ENCODE measurements around the gene RGL3. TPM values are rescaled to one million over a fixed set of nuclear protein-coding genes. Genes with fewer than 3 reads are reported as not detected.
A peak's percentile ranks its signal among the peaks of the same experiment; 100 is the strongest.

RGL3 gene
- total RNA-seq, 4 donors from 2014 or later, result 0.25 to 3.7 (median 1.3) TPM

DNA sequence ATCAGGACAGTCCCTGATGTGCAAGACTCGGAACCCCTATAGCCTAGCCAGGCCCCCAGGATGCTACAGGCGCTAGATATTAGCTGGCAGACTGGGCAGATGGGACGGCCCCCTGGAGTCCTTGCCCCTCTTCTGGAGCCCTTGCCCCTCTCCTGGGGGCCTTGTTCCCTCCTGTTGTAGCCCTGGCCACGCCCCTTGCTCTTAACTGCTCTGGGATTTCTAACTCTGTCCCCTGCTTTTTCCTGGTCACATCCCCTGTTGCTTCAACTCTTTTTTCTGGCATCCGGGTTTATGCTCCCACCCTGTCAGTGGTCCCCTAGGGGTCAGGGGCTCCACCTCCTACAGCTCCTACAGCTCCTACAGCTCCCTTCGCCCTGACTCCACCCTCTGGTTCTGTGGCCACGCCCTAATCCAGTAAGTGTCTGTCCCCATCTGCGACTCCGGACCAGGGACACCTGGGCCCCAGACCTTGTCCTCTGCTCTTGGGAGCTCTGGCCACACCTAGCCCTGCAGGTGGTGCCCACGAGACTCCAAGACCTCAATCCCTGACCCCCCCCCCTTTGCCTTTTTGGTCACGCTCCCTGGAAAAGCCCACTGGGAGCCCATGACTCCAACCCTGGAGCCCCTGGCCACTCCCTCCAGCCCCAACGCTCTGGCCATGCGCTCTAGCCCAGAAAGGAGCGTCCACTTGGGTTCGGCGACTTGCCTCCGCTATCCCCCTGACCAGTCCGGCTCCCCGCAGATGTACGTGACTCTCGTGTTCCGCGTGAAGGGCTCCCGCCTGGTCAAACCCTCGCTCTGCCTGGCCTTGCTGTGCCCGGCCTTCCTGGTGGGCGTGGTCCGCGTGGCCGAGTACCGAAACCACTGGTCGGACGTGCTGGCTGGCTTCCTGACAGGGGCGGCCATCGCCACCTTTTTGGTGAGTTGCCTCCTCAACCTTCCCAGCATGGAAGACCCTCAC is 57.1 kb downstream of the RGL3 start:
- Histone ChIP-seq H3K36me3 (peaks cover 0 to 90% of the 10 kb centered on the region in 2 donors), H3K27ac (no peak overlapping the region)

DNA sequence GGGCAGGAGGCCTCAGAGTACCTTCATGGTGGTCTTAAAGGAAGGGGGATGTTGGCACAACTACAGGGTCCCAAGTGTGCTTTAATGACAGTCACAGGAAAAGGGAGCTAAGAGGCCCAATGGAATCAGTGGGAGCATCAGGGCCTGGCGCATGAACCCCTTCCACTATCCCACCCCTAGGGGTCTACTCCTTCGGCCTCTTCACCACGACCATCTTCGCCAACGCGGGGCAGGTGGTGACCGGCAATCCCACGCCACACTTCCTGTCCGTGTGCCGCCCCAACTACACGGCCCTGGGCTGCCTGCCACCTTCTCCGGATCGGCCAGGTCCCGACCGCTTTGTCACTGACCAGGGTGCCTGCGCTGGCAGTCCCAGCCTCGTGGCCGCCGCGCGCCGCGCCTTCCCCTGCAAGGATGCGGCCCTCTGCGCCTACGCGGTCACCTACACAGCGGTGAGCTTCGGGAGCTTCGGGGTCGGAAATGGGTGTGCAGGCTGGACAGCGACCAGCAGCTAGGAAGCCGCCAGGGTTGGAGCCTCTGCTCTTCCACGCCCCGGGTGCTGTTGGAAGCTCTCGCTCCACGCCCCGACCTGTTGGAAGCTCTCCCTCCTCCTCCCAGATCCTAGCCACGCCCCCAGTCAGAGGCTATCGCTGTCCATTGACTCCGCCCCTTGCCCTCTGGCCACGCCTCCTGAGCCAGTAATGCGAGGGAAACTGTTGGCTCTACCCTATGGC is 57.9 kb downstream of the RGL3 start:
- H3K27me3 ChIP-seq, result no peaks in the 10 kb centered on the region
- no peaks in the 10 kb centered on the region for H3K9me3 ChIP-seq
- peaks cover 0 to 19% (median 5%) of the 10 kb centered on the region in 3 donors for H3K4me1 ChIP-seq
- no peak overlapping the region for H3K4me3 ChIP-seq
- WGBS, 2 donors (ENCODE audit: low coverage in 1 of 2), result no CpG with 5 or more reads among the region's 43 CpGs
- no peak for ATAC-seq
- H3K27ac ChIP-seq, result peak overlapping the region in 1 of 4 donors; percentile 12
- H3K36me3 ChIP-seq, result peaks cover 0 to 89% of the 10 kb centered on the region in 2 donors
- TF ChIP-seq POLR2AphosphoS5 (IDR thresholded peaks at IDR 0.05), result no peak
- no peak for TF ChIP-seq EP300 (IDR thresholded peaks at IDR 0.05)
- TF ChIP-seq, protein P1, sequence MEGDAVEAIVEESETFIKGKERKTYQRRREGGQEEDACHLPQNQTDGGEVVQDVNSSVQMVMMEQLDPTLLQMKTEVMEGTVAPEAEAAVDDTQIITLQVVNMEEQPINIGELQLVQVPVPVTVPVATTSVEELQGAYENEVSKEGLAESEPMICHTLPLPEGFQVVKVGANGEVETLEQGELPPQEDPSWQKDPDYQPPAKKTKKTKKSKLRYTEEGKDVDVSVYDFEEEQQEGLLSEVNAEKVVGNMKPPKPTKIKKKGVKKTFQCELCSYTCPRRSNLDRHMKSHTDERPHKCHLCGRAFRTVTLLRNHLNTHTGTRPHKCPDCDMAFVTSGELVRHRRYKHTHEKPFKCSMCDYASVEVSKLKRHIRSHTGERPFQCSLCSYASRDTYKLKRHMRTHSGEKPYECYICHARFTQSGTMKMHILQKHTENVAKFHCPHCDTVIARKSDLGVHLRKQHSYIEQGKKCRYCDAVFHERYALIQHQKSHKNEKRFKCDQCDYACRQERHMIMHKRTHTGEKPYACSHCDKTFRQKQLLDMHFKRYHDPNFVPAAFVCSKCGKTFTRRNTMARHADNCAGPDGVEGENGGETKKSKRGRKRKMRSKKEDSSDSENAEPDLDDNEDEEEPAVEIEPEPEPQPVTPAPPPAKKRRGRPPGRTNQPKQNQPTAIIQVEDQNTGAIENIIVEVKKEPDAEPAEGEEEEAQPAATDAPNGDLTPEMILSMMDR (IDR thresholded peaks at IDR 0.05), result no peak
- TF ChIP-seq POLR2A (IDR thresholded peaks at IDR 0.05), result no peak

More for the DNA sequence above, 57.1 kb downstream of the RGL3 start:
- no peak overlapping the region for H3K4me3 ChIP-seq
- no peaks in the 10 kb centered on the region for H3K9me3 ChIP-seq
- 79 to 92% methylated on average over 11 to 15 of the region's 35 CpGs for WGBS, 2 donors (ENCODE audit: low coverage in 1 of 2)
- H3K4me1 ChIP-seq, result peaks cover 0 to 10% (median 0%) of the 10 kb centered on the region in 3 donors
- TF ChIP-seq EP300 (IDR thresholded peaks at IDR 0.05), result no peak
- TF ChIP-seq, protein P1 (IDR thresholded peaks at IDR 0.05), result no peak
- TF ChIP-seq POLR2A (IDR thresholded peaks at IDR 0.05), result no peak
- TF ChIP-seq POLR2AphosphoS5 (IDR thresholded peaks at IDR 0.05), result no peak
- no peak for ATAC-seq
- no peaks in the 10 kb centered on the region for H3K27me3 ChIP-seq

DNA sequence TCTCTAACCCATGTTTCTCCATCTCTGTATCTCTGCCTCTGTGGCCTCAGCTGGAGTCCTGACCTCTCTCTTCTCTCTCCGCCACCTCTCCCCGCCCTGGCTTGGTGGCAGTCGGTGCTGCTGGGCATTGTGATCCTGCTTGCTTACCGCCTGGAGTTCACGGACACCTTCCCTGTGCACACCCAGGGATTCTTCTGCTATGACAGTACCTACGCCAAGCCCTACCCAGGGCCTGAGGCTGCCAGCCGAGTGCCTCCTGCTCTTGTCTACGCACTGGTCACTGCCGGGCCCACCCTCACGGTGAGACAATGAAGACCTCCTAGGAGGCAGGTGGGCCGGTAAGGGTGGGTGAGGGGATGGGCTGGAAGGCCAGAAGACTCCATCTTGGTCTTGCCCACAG is 59.7 kb downstream of the RGL3 start:
- peaks cover 0 to 72% of the 10 kb centered on the region in 2 donors for H3K36me3 ChIP-seq
- TF ChIP-seq EP300 (IDR thresholded peaks at IDR 0.05), result no peak
- no peaks in the 10 kb centered on the region for H3K27me3 ChIP-seq
- 70 to 100% methylated on average over 1 to 4 of the region's 11 CpGs for WGBS, 2 donors (ENCODE audit: low coverage in 1 of 2)
- no peak overlapping the region for H3K4me3 ChIP-seq
- H3K4me1 ChIP-seq, result peaks cover 0 to 31% (median 10%) of the 10 kb centered on the region in 3 donors
- H3K27ac ChIP-seq, result no peak overlapping the region
- no peak for ATAC-seq
- H3K9me3 ChIP-seq, result no peaks in the 10 kb centered on the region

DNA sequence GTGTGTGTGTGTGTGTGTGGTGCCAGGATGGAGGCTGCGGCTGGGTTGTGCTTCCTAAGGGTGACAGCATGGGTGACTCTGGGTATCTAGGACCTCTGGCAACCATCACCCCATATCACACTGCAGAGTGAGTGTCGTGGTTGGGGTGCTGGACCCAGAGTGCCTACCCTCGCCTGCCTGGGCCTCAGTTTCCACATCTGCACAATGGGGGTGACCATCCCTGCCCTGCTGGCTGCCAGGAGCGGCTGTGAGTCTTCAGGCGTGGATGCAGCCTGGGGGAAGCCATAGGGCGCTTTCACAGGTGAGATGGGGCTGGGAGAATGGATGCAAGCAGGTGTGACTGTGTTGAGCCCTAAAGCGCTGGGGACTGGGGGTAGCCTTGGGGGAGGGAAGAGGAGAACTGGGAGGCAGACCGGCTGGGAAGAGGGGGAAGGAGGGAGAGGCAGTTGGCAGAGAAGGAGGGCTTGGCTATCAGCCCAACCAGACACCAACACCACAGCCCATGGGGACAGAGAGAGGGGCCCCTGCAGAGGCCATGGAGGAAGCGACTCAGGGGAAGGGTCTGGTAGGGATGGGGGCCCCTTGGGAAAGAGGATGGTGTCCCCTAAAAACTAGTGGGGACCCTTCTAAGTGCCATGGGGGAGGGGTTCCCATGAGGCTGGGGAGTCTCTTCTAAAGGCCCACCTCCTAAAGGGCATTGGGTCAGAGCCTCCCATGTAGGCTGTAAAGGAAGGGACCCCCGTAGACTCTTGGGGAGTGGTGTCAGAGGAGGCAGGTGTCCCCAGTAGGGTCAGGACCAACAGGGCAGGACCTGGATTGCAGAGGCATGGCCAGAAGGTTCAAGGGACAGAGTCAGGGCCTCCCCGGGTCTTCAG is 62.2 kb downstream of the RGL3 start:
- H3K4me3 ChIP-seq, result no peak overlapping the region

More for the DNA sequence above, 62.2 kb downstream of the RGL3 start:
- H3K9me3 ChIP-seq, result no peaks in the 10 kb centered on the region
- H3K27ac ChIP-seq, result peak overlapping the region in 2 of 4 donors; percentile 13 to 86
- H3K27me3 ChIP-seq, result no peaks in the 10 kb centered on the region
- peaks cover 0 to 31% (median 10%) of the 10 kb centered on the region in 3 donors for H3K4me1 ChIP-seq
- H3K36me3 ChIP-seq, result peaks cover 0 to 47% of the 10 kb centered on the region in 2 donors
- 52 to 60% methylated on average over 1 to 2 of the region's 11 CpGs for WGBS, 2 donors (ENCODE audit: low coverage in 1 of 2)
- TF ChIP-seq, protein P1 (IDR thresholded peaks at IDR 0.05), result no peak
- TF ChIP-seq EP300 (IDR thresholded peaks at IDR 0.05) (no peak), POLR2A (IDR thresholded peaks at IDR 0.05) (no peak), POLR2AphosphoS5 (IDR thresholded peaks at IDR 0.05) (no peak)
- ATAC-seq, result no peak

Measured in gastroesophageal sphincter (tissue), 4 donors.